GM12864 (cell line): ENCODE measurements around the gene MOV10L1.

ENCODE experiments used
- DNase-seq: peaks from one replicate; pipeline ENCODE4 v3.0.0-alpha.2; 2011; ENCODE audit warnings: low read depth
- H3K4me3 ChIP-seq: 2 replicates; pipeline ENCODE4 v1.5.1; 2011; ENCODE audit warnings: mild to moderate bottlenecking, low read depth, low read length, control low read depth
- CTCF ChIP-seq: IDR thresholded peaks from 2 replicates; pipeline ENCODE4 v1.5.1; 2011; ENCODE audit warnings: low read depth, mild to moderate bottlenecking, moderate library complexity, low read length, control low read depth, inconsistent platforms; ENCODE audit errors: missing control alignments

The MOV10L1 gene

GRCh38 chr22:50179937-50180726, 90.3 kb downstream of the MOV10L1 start:
- no peak for DNase-seq

GRCh38 chr22:50180727-50181521, 91.1 kb downstream of the MOV10L1 start:
- no peak overlapping the region for H3K4me3 ChIP-seq
- TF ChIP-seq CTCF, result no peak
- no peak for DNase-seq

More at GRCh38 chr22:50179937-50180726, 90.3 kb downstream of the MOV10L1 start:
- H3K4me3 ChIP-seq, result no peak overlapping the region
- TF ChIP-seq CTCF, result no peak

- TF ChIP-seq CTCF, result no peak
- H3K4me3 ChIP-seq, result no peak overlapping the region
- DNase-seq, result no peak
Observed at GRCh38 chr22:50182176-50183081, 92.6 kb downstream of the MOV10L1 start.

GRCh38 chr22:50183141-50183971, 93.5 kb downstream of the MOV10L1 start:
- no peak overlapping the region for H3K4me3 ChIP-seq
- DNase-seq, result no peak
- TF ChIP-seq CTCF, result no peak

- no peak overlapping the region for H3K4me3 ChIP-seq
- DNase-seq, result no peak
Observed at GRCh38 chr22:50184004-50184901, 94.4 kb downstream of the MOV10L1 start.

More at GRCh38 chr22:50184004-50184901, 94.4 kb downstream of the MOV10L1 start:
- TF ChIP-seq CTCF, result no peak
